Stimulated activated CD4-positive, alpha-beta T cell treated with anti-CD3 and anti-CD28 coated beads, Interleukin-15, amount 100 ng/mL, for 1 hour (primary cell): ENCODE measurements around the gene ZNF230.
A peak's percentile ranks its signal among the peaks of the same experiment; 100 is the strongest.

Experiments
- DNase-seq, 2 donors: peaks; one replicate each; pipeline ENCODE4 v3.0.0-alpha.2; 2020; ENCODE audit warnings: low read depth in 1 of 2, low spot score in 1 of 2

Gene ZNF230

GRCh38 chr19:44002566-44003460 lies at the start of gene ZNF230:
Gene ZNF230 (plus strand): TSS chr19:44002957. CDS start chr19:44007079, 4,122 bp downstream.
- peak; percentile 52 to 56 for DNase-seq

GRCh38 chr19:43956827-43957226 lies 45.9 kb upstream of the ZNF230 start:
- DNase-seq, result no peak

GRCh38 chr19:43957891-43958290 lies 44.9 kb upstream of the ZNF230 start:
- DNase-seq, result no peak

- DNase-seq, result no peak
Measured at GRCh38 chr19:43960411-43960810, 42.3 kb upstream of the ZNF230 start.

- DNase-seq, result no peak
Measured at GRCh38 chr19:43966079-43966694, 36.6 kb upstream of the ZNF230 start.

GRCh38 chr19:43976732-43977131 lies 26.0 kb upstream of the ZNF230 start:
- no peak for DNase-seq

- no peak for DNase-seq
Measured at GRCh38 chr19:43983544-43983911, 19.2 kb upstream of the ZNF230 start.

GRCh38 chr19:43983912-43984686 lies 18.7 kb upstream of the ZNF230 start, which contains the start of gene ZNF155:
Gene ZNF155 (plus strand): TSS chr19:43984188. CDS start chr19:43988544, 4,356 bp downstream.
- DNase-seq, result peak; percentile 36

- no peak for DNase-seq
Measured at GRCh38 chr19:43984687-43985000, 18.1 kb upstream of the ZNF230 start.

GRCh38 chr19:43997631-43998290 lies 5.0 kb upstream of the ZNF230 start:
- DNase-seq, result no peak

- no peak for DNase-seq
Measured at GRCh38 chr19:44002212-44002565, 568 bp upstream of the ZNF230 start.

- no peak for DNase-seq
Measured at GRCh38 chr19:44003461-44004009, 778 bp downstream of the ZNF230 start.

GRCh38 chr19:44005973-44006372 lies 3.2 kb downstream of the ZNF230 start:
- DNase-seq, result no peak

- no peak for DNase-seq
Measured at GRCh38 chr19:44007473-44007872, 4.7 kb downstream of the ZNF230 start.

- no peak for DNase-seq
Measured at GRCh38 chr19:44010468-44010867, 7.7 kb downstream of the ZNF230 start.

- DNase-seq, result no peak
Measured at GRCh38 chr19:44019498-44019897, 16.7 kb downstream of the ZNF230 start.

- DNase-seq, result no peak
Measured at GRCh38 chr19:44021221-44021620, 18.5 kb downstream of the ZNF230 start.

- DNase-seq, result no peak
Measured at GRCh38 chr19:44024900-44025216, 22.1 kb downstream of the ZNF230 start.

- DNase-seq, result peak; percentile 50 to 51
Measured at GRCh38 chr19:44025217-44025936, 22.6 kb downstream of the ZNF230 start, which contains the start of gene ZNF222. Gene ZNF222 (plus strand): TSS chr19:44025379. CDS start chr19:44025437, 58 bp downstream.

GRCh38 chr19:44026622-44027021 lies 23.9 kb downstream of the ZNF230 start:
- DNase-seq, result no peak
